SK-N-SH (cell line): ENCODE measurements around the gene AKT3.

Experiments
- CHD2 ChIP-seq: fragments of 150-350 bp; IDR thresholded peaks from 2 replicates; pipeline ENCODE4 v1.6.1; 2018; ENCODE audit warnings: low read length; ENCODE audit not compliant: partially characterized antibody
- EP300 ChIP-seq, 2 experiments: IDR thresholded peaks; 2 replicates each; pipeline versions ENCODE4 v1.4.0 to v1.6.1; 2012; ENCODE audit warnings: borderline replicate concordance in 1 of 2, low read depth in 1 of 2, low read length in 1 of 2
- FOXJ3 ChIP-seq: sonication (generic); formaldehyde crosslinking; IDR thresholded peaks from 2 replicates; pipeline ENCODE4 v1.5.1; 2020; ENCODE audit warnings: mild to moderate bottlenecking, missing genetic modification reagents
- POLR2AphosphoS5 ChIP-seq: IDR thresholded peaks from 2 replicates; pipeline ENCODE4 v1.6.1; 2012; ENCODE audit warnings: low read depth, low read length
- SIN3A ChIP-seq: IDR thresholded peaks from 2 replicates; pipeline ENCODE4 v1.6.1; 2012; ENCODE audit warnings: low read depth, mild to moderate bottlenecking, low read length, moderate library complexity, borderline replicate concordance
- SMC3 ChIP-seq: IDR thresholded peaks from 2 replicates; pipeline ENCODE4 v1.6.1; 2012; ENCODE audit warnings: low read depth, low read length, improper control_type of control experiment
- TF ChIP-seq, protein P1 (sequence below): fragments of 200-600 bp; sonication (generic); IDR thresholded peaks from 2 replicates; pipeline ENCODE4 v1.6.1; 2017; ENCODE audit warnings: antibody characterized with exemption, mild to moderate bottlenecking, moderate library complexity
- TF ChIP-seq, protein P2 (sequence below): IDR thresholded peaks from 2 replicates; pipeline ENCODE4 v1.4.0; 2012; ENCODE audit warnings: low read depth
- TF ChIP-seq, protein P3 (sequence below): fragments of 150-350 bp; IDR thresholded peaks from 2 replicates; pipeline ENCODE4 v1.6.1; 2016; ENCODE audit warnings: mild to moderate bottlenecking, low read depth, low read length

DNA sequence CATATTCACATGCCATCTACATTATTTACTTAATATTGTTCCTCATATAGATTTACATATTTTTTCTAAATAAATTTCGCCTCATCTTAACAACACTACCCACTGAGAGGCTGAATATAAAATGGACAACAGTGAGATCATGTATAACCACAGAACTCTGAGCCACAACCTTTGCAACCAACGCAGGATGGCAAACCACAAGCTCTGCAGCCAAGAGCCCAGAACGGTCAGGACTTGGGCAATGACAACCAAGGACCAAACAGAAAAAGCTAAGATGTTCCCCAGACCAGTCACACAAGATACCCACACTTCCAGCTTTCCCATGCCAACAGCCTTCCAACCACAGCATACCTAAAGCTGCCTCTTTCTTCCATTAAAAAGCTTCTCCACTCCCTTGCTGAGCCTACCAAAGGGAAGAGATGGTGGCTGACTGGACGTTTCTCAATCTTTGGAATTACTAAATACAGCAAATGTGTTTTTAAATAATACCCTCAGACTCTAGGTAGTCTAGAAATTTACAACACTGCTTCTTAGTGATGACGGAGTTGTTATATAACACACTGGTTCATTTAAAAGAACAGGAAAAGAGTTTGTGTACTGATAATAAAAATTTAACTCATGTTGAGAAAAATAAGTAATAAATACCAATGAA, 117.9 kb downstream of the AKT3 start:
- TF ChIP-seq, protein P1, sequence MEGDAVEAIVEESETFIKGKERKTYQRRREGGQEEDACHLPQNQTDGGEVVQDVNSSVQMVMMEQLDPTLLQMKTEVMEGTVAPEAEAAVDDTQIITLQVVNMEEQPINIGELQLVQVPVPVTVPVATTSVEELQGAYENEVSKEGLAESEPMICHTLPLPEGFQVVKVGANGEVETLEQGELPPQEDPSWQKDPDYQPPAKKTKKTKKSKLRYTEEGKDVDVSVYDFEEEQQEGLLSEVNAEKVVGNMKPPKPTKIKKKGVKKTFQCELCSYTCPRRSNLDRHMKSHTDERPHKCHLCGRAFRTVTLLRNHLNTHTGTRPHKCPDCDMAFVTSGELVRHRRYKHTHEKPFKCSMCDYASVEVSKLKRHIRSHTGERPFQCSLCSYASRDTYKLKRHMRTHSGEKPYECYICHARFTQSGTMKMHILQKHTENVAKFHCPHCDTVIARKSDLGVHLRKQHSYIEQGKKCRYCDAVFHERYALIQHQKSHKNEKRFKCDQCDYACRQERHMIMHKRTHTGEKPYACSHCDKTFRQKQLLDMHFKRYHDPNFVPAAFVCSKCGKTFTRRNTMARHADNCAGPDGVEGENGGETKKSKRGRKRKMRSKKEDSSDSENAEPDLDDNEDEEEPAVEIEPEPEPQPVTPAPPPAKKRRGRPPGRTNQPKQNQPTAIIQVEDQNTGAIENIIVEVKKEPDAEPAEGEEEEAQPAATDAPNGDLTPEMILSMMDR, result no peak
- no peak for TF ChIP-seq SIN3A
- TF ChIP-seq SMC3, result no peak
- TF ChIP-seq, protein P2, sequence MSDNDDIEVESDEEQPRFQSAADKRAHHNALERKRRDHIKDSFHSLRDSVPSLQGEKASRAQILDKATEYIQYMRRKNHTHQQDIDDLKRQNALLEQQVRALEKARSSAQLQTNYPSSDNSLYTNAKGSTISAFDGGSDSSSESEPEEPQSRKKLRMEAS, result no peak
- no peak for TF ChIP-seq EP300 (IDR thresholded peaks at IDR 0.05; ENCODE audit: borderline replicate concordance in 1 of 2, low read depth in 1 of 2, low read length in 1 of 2)
- no peak for TF ChIP-seq CHD2
- TF ChIP-seq, protein P3, sequence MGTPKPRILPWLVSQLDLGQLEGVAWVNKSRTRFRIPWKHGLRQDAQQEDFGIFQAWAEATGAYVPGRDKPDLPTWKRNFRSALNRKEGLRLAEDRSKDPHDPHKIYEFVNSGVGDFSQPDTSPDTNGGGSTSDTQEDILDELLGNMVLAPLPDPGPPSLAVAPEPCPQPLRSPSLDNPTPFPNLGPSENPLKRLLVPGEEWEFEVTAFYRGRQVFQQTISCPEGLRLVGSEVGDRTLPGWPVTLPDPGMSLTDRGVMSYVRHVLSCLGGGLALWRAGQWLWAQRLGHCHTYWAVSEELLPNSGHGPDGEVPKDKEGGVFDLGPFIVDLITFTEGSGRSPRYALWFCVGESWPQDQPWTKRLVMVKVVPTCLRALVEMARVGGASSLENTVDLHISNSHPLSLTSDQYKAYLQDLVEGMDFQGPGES, result no peak
- TF ChIP-seq POLR2AphosphoS5, result no peak
- TF ChIP-seq FOXJ3 (CRISPR knock-in tag), result no peak
